TTC549 (cell line): ENCODE results near the gene YAF2.
A peak's percentile ranks its signal among the peaks of the same experiment; 100 is the strongest.
"Not testable (repeated sequence)": the region's sequence is repeated elsewhere in the genome, so short reads cannot be mapped to it uniquely, and the experiment has no call there.

Experiments
- FAIRE-seq: peaks from 2 replicates; lab custom pipeline; 2012; peaks lifted over from hg19 to GRCh38; lab: Jason Lieb, UNC

The YAF2 gene

GRCh38 chr12:42255221-42255865 is 17.3 kb upstream of the YAF2 start:
- FAIRE-seq = no peak

GRCh38 chr12:42252645-42253044 is 14.6 kb upstream of the YAF2 start:
- not testable (repeated sequence) for FAIRE-seq

- FAIRE-seq = not testable (repeated sequence)
Observed at GRCh38 chr12:42249033-42249432, 11.0 kb upstream of the YAF2 start.

GRCh38 chr12:42240131-42240750 is 2.2 kb upstream of the YAF2 start:
- no peak for FAIRE-seq

GRCh38 chr12:42237853-42238239 is 202 bp downstream of the YAF2 start:
- no peak for FAIRE-seq

GRCh38 chr12:42237052-42237852 is 796 bp downstream of the YAF2 start:
- no peak for FAIRE-seq

GRCh38 chr12:42236017-42236416 is 2.0 kb downstream of the YAF2 start:
- FAIRE-seq = no peak

- no peak for FAIRE-seq
Observed at GRCh38 chr12:42235426-42235825, 2.6 kb downstream of the YAF2 start.

- FAIRE-seq = no peak
Observed at GRCh38 chr12:42234970-42235369, 3.1 kb downstream of the YAF2 start.

GRCh38 chr12:42227525-42227924 is 10.5 kb downstream of the YAF2 start:
- FAIRE-seq = not testable (repeated sequence)

- FAIRE-seq = not testable (repeated sequence)
Observed at GRCh38 chr12:42224501-42224900, 13.5 kb downstream of the YAF2 start.

GRCh38 chr12:42222724-42223123 is 15.3 kb downstream of the YAF2 start:
- no peak for FAIRE-seq

GRCh38 chr12:42221726-42222125 is 16.3 kb downstream of the YAF2 start:
- FAIRE-seq = no peak

- FAIRE-seq = no peak
Observed at GRCh38 chr12:42217656-42218055, 20.4 kb downstream of the YAF2 start.

- FAIRE-seq = no peak
Observed at GRCh38 chr12:42216737-42217136, 21.3 kb downstream of the YAF2 start.

- not testable (repeated sequence) for FAIRE-seq
Observed at GRCh38 chr12:42215759-42216158, 22.3 kb downstream of the YAF2 start.

GRCh38 chr12:42213954-42214426 is 24.1 kb downstream of the YAF2 start:
- no peak for FAIRE-seq

GRCh38 chr12:42213023-42213422 is 25.0 kb downstream of the YAF2 start:
- FAIRE-seq = no peak

- no peak for FAIRE-seq
Observed at GRCh38 chr12:42208574-42208973, 29.5 kb downstream of the YAF2 start.

GRCh38 chr12:42204819-42205218 is 33.2 kb downstream of the YAF2 start:
- FAIRE-seq = peak; percentile 39

GRCh38 chr12:42204362-42204761 is 33.7 kb downstream of the YAF2 start:
- no peak for FAIRE-seq

- no peak for FAIRE-seq
Observed at GRCh38 chr12:42201063-42201462, 37.0 kb downstream of the YAF2 start.

GRCh38 chr12:42199007-42199406 is 39.0 kb downstream of the YAF2 start:
- no peak for FAIRE-seq
